NCI-H187 (cell line): ENCODE data around the gene HABP4.
A peak's percentile ranks its signal among the peaks of the same experiment; 100 is the strongest.

Experiments used
- DNase-seq, 2 experiments: peaks; one replicate each; lab custom pipeline; 2025; lab: John Stamatoyannopoulos, UW

The HABP4 gene, protein sequence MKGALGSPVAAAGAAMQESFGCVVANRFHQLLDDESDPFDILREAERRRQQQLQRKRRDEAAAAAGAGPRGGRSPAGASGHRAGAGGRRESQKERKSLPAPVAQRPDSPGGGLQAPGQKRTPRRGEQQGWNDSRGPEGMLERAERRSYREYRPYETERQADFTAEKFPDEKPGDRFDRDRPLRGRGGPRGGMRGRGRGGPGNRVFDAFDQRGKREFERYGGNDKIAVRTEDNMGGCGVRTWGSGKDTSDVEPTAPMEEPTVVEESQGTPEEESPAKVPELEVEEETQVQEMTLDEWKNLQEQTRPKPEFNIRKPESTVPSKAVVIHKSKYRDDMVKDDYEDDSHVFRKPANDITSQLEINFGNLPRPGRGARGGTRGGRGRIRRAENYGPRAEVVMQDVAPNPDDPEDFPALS

DNA sequence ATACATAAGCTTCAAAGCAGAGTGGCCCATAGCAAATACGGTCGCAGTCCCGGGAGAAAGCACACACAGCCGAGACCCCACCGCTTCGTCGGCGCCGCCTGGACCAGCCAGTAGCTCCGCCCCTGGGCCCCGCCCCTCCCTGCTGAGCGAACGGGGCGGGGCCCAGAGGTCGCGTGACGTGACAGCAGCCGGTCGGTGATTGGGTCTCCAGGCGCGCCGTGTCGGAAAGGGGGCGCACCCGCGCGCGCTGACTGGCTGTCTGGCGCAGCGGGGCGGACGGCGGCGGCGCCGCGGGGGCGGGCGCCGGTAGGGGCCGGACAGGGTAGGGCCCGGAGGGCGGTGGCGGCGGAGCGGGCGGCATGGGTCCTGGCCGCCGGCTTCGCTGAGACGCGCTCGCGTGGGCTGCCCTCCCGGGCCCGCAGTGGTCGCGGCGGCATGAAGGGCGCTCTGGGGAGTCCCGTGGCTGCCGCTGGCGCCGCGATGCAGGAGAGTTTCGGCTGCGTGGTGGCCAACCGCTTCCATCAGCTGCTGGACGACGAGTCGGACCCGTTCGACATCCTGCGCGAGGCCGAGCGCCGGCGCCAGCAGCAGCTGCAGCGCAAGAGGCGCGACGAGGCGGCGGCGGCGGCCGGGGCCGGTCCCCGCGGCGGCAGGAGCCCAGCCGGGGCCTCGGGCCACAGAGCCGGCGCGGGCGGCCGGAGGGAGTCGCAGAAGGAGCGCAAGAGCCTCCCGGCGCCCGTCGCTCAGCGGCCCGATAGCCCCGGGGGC is at the start of gene HABP4:
Gene HABP4, plus strand, starts transcription at position 325 of the 768 bp plus-strand sequence. Its CDS starts 111 bp downstream, at position 436.
- peak; percentile 60 to 91 for DNase-seq

DNA sequence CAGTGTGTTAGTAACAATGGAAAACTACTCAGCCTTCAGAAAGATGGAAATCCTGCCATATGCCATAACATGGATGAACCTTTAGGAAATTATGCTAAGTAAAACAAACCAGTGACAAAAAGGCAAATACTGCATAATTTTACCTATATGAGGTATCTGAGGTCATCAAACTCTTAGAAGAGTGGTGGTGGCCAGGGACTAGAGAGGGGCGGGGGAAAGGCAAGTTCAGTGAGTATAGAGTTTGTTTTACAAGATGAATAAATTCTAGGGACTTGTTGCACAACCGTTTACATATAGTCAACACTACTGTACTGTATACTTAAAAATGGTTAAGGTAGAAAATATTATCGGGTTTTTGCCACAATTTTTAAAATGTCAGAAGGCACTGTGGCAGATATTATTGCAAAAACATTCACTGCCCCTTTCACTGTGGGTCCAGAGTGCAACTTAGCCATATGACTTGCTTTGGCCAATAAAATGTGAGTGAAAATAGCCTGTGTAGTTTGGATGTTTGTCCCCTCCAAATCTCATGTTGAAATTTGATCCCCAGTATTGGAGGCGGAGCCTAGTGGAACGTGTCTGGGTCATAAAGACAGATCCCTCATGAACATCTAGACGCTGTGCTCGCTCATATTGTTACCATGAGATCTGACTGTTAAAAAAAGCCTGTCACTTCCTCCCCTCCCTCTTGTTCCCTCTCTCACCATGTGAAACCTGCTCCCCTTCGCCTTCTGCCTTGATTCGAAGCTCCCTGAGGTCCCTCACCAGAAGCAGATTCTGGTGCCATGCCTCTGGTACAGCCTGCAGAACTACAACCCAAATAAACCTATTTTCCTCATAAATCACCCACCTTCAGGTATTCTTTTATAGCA is 41.3 kb upstream of the HABP4 start:
- DNase-seq, result no peak

DNA sequence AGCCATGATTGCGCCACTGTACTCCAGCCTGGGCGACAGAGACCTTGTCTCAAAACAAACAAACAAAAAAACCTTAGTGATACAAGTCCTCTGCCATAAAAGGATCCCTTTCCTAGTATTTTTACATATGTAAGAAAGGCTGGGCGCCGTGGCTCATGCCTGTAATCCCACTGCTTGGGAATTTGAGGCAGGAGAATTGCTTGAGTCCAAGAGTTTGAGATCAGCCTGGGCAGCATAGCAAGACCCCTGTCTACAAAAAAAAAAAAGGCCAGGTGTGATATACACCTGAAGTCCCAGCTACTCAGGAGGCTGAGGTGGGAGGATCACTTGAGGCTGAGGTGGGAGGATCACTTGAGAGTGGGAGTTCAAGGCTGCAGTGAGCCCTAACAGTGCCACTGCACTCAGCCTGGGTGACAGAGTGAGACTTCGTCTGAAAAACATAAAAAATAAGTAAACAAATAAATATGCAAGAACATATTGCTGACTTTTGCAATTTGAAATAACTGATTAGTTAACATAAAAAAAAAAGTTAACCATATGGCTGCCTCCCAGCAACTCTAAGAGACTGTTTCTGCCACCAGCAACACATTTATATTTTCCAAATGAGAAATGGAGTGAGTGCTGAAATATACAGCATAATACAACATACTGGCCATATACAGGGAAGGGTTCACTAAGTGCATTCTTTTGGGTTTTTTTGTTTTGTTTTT is 38.7 kb upstream of the HABP4 start:
- DNase-seq, result no peak

DNA sequence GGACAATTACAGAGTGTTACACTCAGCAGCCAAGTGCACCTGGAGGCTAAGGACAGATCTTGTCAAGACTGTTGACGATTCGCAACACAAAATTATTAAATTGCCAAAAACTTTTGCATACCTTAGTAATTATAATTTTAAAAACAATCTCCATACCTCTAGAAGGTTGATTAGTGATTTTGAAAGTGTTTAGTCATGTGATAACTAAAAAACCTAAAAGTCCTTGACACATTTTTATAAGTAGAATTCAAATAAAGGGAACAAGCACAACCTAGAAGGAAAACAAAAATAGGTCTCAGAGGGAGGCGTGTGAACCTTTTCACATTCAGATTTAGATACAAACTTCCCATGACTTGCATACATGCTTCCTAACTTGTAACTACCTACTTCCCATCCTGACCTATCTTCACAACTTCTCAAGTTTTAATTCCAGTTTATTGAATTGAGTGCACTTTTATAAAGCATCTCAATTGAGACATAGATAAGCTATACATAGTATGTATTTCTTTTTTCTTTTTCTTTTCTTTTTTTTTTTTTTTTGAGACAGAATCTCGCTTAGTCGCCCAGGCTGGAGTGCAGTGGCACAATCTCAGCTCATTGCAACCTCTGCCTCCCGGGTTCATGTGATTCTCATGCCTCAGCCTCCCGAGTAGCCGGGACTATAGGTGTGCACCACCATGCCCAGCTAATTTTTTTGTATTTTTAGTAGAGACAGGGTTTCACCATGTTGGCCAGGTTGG is 37.6 kb upstream of the HABP4 start:
- DNase-seq, result no peak

DNA sequence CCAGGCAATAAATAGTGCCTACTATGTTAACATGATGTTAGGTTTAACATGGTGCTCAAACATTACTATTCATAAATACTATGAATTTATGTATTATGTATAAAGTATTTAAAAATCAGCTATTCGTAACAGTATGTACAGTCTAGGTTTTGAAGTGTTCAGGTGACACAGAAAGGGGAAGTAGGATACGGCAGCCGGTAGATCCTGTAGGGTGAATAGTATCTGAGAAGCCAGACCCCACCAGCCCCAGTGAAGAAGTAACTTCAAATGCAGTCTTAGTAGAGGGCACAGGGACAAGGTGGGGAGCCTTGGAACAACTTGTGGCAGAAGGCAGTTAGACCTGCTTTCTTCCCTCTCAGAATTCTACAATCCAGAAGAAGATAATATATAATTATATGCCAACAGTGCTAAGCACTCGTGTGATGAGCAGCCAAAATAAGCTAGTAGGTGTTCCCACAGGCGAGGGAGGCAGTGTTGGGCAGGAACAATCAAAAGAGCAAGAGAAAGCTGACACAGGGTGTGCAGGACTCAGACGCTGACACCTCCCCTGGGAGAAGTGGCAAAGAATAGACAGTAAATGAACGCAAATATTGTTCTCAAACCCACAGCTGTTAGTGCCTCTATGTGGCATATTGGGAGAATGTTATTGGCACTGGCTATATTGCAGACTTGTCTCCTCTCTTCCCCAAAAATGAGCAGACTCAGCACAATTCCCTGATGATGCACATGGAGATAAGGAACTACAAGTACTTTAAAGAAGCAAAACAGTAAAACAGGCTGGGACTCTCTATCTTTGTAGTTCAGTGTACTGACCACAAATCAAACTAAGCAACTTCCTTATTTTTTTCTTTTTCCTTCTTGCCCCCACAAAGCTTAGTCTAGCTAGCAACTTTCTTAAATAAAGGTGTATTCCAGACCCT is 36.4 kb upstream of the HABP4 start:
- no peak for DNase-seq

DNA sequence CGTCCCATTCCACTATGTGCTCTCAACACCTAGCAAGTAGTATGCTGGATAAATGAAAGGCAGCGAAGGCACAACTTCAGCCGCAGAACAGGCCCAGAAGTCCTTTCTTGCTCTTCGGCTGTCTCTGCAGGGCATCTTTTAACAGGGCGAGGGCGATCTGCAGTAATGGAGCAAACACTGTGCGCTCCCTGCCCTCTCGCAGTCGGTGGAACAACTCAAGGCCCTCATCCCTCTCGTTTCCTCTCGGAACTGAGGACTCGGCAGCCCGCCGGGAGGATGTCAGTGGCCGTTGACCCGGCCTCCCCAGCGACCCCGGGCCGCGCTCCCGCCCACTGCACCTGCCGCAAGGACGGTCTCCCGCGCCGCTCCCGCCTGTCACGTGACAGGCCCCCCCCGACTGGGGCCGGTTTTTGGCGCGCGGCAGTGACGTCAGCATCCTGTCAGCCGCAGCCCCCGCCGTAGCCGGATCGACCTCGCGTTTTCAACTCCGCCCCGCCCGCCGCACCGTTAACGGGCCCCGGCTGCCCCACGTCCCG is 32.9 kb upstream of the HABP4 start:
- peak; percentile 32 to 38 for DNase-seq

DNA sequence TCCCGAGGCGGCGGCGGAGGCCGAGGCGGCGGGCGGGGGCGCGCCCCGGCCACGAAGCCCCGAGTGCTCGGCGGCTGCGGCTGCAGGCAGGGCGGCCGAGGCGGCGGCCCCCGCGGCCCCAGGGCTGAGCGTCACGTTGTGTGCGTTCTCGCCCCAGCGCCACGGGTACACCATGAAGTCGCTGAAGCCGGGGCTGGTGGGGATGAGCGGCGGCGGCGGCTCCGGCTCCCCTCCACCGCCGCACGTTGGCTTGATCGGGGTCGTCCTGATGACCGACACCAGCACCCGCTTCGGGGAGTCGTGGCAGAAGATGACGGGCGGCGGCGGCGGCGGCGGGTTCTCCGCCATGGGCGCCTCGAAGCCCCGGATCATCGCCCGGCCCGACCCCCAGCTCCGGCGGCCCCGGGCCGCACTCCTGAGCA is 32.3 kb upstream of the HABP4 start:
- DNase-seq, result no peak

DNA sequence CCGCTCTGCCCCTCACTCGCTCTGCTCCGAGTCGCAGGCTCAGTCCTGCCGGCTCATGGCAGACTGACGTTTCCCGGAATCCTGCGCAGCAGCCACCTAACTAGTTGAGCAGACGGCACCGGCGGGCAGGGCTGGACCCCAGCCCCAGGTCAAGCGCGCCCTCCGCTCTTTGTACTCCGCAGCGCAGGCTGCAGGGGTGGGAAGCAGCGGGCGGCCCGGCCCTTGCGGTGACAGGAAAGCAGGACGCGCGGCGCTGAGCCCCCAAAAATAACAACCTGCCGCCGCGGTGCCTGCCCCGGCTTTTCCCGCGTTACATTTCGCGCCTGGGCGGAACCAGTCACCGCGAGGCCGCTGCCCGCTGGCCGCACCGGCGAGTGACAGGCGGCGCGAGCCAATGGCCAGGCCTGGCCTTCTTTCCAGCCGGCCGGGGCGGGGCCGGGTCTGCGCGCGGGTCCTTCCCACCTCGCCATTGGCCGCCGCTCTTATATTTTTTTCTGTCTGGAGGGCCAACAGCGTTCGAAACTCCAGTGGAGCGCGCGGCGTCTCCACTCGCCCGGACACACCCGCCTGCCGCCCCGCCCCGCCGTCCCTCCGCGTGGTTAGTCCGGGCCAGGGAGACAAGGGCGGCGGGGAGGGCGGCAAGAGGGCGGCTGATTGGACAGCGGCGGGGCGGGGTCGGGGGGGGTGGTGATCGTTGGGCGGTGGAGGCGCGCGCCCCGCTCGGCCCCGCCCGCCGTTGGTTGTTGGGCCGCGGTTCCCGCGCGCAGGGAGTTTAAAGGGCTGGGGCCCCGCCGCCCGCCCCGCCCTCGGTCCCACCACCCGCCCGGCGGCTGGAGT is 31.7 kb upstream of the HABP4 start, which contains the start of gene ZNF367:
Gene ZNF367, minus strand, starts transcription at position 288 of the 837 bp plus-strand sequence. CDS start 338 bp downstream, outside the sequence.
- peak; percentile 92 for DNase-seq

DNA sequence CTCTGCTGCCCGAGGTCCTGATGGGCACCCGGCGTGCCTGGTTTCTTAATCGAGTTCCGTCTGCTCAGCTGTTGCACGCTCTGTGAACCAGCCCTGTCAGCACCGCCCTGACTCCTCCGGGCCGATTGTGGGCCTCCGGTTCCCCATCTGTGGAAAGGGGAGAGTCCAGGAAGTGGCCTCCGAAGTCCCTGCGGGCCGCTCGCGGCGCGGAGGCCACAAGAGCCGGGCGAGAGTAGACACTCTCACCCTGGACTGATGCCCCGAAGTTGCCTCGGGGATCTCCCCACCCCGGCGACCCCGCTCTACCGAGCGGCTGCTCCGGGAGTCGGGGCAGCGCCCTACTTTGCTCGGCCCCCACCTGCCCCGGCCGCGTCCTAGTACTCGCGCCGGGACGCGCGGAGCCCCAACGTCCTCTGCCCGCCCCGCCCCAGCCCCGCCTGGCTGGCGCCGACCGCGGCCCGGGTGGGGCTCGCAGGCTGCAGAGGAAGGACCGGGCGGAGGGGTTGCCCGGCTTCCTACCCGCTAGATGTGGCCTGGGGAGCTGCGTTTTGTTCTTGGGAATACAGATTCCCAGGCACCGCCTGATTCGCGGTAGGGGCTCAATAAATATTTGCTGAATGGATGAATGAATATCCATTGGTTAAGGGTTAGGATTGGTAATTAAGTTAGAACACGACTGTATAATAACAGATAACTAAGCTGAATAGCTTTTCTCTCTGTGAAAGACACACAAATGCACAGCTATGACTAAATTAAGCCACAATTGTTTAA is 30.9 kb upstream of the HABP4 start:
- DNase-seq, result peak in 1 of 2 experiments; percentile 21

DNA sequence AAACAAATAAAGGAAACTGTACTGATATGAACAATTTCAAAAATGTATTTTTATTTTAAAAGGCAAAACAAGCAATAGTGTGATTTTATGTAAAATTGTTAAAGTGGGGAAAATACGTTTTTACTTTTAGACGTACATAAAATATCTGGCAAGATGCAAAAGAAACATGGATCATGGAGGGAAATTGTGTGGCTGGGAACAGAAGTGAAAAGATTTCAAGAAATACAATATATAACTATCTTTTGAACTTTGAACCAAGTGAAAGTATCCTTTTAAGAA is 30.3 kb upstream of the HABP4 start:
- no peak for DNase-seq

DNA sequence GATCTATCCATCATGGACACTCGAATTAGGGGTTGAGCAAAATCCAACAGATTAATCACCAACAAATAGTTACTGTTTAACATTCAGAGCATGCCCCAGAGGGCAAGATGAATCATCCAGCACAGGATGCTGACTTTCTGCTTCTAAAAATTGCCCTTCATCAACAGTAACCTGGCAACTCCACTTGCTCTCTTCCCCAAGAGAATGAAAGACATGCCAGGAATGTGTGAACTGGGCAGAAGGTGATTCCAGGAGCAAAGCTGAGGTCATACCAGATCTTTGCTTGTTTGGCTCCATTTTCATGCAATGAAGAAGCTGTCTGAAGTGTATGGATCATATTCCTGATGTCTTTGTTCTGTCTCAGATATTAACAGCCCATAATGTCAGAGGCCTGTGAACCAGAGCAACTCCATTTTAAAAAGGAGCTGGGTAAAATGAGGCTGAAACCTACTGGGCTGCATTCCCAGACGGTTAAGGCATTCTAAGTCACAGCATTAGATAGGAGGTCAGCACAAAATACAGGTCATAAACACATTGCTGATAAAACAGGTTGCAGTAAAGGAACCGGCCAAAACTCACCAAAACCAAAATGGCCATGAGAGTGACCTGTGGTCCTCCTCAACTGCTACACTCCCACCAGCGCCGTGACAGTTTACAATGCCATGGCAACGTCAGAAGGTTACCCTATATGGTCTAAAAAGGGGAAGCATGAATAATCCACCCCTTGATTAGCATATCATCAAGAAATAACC is 29.3 kb upstream of the HABP4 start:
- no peak for DNase-seq

DNA sequence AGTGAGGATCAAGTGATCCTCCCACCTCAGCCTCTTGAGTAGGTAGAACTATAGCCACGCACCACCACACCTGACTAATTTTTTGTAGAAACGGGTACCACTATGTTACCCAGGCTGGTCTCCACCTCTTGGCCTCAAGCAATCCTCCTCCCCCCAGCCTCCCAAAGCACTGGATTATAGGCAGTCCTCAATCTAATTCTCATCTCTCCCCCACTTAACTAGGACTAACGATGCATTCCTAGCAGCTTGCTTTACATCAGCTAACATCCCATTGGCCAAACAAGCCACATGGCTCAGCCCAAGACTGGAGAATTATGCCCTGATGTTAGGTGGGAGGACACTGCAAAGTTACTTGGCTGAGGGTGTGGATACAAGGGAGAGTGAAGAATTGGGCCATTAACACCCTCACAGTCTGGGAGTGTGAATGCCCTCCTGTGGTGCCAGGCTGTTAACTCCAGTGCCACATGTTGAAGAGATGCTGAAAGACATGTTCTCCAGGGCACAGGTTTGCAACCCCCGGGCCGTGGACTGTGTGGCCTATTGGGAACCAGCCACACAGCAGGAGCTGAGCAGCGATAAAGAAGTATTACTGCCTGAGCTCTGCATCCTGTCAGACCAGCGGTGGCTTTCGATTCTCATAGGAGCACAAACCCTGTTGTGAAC is 26.5 kb upstream of the HABP4 start:
- no peak for DNase-seq

DNA sequence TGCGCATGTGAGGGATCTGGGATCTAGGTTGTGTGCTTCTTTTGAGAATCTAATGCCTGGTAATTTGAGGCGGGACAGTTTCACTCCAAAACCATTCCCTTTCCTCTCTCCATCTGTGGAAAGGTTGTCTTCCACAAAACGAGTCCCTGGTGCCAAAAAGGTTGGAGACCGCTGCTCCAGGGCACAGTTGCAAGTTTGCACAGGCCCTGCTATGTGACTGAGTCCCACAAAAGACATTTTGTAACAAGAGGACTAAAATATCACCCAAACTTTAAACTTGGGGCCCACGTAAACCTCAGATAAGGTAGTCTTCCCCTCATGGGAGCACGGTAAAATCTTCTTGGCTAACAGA is 26.0 kb upstream of the HABP4 start:
- no peak for DNase-seq

DNA sequence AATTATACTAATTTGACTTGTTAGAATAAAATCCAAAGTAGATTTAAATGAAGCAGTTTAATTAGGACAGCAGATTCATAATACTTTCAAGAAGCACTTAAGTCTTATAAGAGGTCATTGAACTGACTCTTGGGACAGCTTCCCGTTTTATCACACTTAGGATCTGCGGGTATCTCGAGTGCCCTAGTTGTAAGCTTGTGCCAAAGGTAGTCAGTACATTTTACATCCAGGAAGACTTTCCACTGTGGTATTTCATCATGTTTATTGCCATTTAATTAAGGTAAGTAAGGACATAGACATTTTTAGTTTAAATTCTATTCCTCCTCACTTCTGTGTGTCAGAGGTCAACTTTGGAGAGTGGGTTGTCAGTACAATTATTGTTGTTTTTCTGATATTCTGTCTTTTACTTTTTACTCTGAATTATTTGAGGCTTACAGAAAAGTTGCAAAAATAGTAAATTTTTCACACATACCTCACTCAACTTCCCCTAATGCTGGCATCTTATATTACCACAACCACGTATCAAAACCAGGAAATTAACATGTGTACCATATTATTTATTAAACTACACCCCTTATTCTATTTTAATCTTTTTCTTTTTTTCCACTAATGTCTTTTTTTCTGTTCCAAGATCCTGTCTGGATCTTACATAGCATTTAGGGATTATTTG is 24.3 kb upstream of the HABP4 start:
- DNase-seq, result no peak

DNA sequence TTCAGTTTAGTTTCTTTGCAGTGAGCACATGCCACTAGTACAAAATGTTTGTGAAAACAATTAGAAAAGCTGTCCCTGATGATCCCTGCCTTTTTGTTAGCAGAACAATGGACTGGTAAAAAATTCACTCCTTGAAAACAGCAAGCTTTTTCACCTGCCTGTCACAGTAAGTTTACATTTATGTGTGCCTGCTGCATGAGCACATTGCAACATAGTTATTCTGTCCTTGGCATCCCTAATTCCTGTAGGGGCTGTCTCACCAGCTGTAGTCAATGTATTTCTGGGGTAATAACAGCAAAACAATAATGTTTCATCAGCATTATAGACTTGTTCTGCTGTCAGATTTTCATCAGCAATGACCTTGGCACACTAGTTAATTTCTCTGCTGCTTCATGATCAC is 20.2 kb upstream of the HABP4 start:
- no peak for DNase-seq

DNA sequence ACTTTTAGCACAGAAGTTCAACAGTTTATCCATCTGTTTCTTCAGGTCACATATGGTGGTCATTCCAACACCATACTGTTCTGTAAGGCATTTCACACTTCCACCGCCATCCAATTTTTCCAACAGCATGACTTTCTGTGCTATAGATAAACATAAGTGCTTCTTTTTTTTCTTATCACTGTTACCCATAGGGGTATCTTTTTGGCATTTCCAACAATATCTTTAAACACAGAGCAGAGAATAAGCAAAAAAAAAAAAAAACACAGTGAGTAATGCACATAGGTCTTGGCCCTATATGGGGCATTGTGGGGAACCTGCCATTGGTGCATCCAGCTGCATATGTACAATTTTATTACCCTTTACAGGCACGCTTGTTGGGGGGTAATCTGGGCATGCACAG is 19.6 kb upstream of the HABP4 start:
- DNase-seq, result no peak
